ENCODE data around the gene CLSTN1. TPM values are rescaled to one million over a fixed set of nuclear protein-coding genes. Genes with fewer than 3 reads are reported as not detected.

CLSTN1 gene
- polyA plus RNA-seq, 1 of the 3 experiments (the other 2 are of a cell fraction), result 59.6 TPM

DNA sequence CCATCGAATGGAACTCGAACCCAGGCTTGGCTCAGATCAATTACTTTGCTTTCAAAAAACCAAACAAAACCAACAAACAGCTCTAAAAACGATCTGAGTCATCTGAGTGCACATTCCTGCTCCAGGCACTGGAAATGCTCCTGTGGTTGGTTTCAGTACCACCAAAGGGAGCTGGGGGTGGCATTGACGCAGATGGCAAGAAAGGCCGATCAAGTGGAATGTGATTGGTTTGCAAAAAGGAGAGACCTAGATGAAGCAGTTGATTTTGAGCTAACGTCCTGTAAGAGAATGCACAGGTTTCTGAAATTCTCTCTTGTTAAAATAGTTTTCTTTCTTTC is 132.7 kb downstream of the CLSTN1 start:
- Histone ChIP-seq H2AFZ (ENCODE audit: low read depth) (no peak overlapping the region), H3F3A (replicated peaks; ENCODE audit: insufficient read depth) (peaks cover 20% of the 10 kb centered on the region), H3K27ac (ENCODE audit: low read depth in 2 of 2, low read length in 1 of 2) (no peak overlapping the region), H3K4me3 (ENCODE audit: low read depth in 2 of 2, low read length in 1 of 2) (no peak overlapping the region), H3K4me2 (peak overlapping the region; percentile 74; the same call in 1 of the 2 replicates), H3K27me3 (ENCODE audit: insufficient read depth) (no peaks in the 10 kb centered on the region), H3K9ac (no peak overlapping the region), H3K36me3 (replicated peaks in 1 of 2; ENCODE audit: control insufficient read depth in 1 of 2, insufficient read depth in 2 of 2, low read length in 1 of 2) (no peaks in the 10 kb centered on the region), H3K79me2 (ENCODE audit: insufficient read depth) (peaks cover 3% of the 10 kb centered on the region; the same call in 1 of the 2 replicates), H3K9me3 (no peaks in the 10 kb centered on the region), H3K9me2 (no peaks in the 10 kb centered on the region), H4K20me1 (ENCODE audit: insufficient read depth) (no peaks in the 10 kb centered on the region), H3K4me1 (ENCODE audit: control insufficient read depth in 1 of 2, insufficient read depth in 2 of 2, low read depth in 1 of 2, low read length in 1 of 2) (peaks cover 0 to 18% of the 10 kb centered on the region in 2 experiments; a peak in 2 of 4 replicates)
- ChIA-PET POLR2A (no interaction called here), CTCF (interaction anchor here (1.0 to 2.4 kb wide), 4 partner anchors 9 to 34 kb away, joined by 3 to 10 read pairs (median 6); no protein-coding TSS in a partner anchor)
- DNase-seq, result no peak
- no peak for TF ChIP-seq CHD2 (IDR thresholded peaks at IDR 0.05; ENCODE audit: low read length, partially characterized antibody)
- 87% methylated on average over 6 of the region's 6 CpGs for WGBS (ENCODE audit: low lambda C conversion rate)

DNA sequence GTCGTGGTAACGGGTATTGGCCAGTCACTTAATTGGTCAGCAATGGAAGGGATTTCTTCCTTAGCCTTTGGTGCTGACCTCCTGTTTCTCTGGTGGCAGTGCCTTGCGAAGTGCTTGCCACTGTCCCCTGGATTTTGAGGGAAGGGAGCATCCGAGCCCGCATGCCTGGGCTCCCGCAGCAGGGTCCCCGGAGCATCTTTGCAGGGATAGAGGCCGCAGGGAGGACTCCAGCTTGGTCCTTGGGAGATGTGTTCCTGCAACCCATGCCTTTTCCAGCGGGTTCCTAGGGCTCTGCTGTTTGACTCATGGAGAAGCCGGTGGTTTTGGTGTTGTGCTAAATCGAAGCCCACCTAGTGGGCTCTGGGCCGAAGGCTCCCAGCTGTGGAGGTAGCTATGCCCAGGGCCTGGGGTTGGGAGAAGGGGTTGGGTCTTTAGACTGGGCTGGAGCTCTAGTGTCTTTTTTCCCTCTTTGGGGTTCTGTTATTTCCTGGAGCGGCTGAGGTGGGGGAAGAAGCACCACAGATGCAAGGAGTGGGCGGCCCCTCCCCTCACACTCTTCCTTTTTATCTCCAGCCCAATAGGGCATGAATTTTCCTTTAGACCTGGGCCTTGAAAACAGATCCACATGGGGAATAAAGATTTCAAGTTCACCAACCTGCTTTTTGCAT is 133.2 kb downstream of the CLSTN1 start:
- peaks cover 20% of the 10 kb centered on the region for H3F3A ChIP-seq (replicated peaks; ENCODE audit: insufficient read depth)
- H3K27ac ChIP-seq (ENCODE audit: low read depth in 2 of 2, low read length in 1 of 2), result no peak overlapping the region
- no peak for DNase-seq
- H4K20me1 ChIP-seq (ENCODE audit: insufficient read depth), result no peaks in the 10 kb centered on the region
- POLR2A ChIA-PET, result no interaction called here
- no peak overlapping the region for H2AFZ ChIP-seq (ENCODE audit: low read depth)
- H3K4me3 ChIP-seq (ENCODE audit: low read depth in 2 of 2, low read length in 1 of 2), result peak overlapping the region in 1 of 2 experiments; percentile 56; a peak in 1 of 4 replicates
- peaks cover 0 to 18% of the 10 kb centered on the region in 2 experiments; a peak in 2 of 4 replicates for H3K4me1 ChIP-seq (ENCODE audit: control insufficient read depth in 1 of 2, insufficient read depth in 2 of 2, low read depth in 1 of 2, low read length in 1 of 2)
- no peaks in the 10 kb centered on the region for H3K27me3 ChIP-seq (ENCODE audit: insufficient read depth)
- no peak overlapping the region for H3K9ac ChIP-seq
- WGBS (ENCODE audit: low lambda C conversion rate), result 94% methylated on average over 7 of the region's 14 CpGs
- no peaks in the 10 kb centered on the region for H3K36me3 ChIP-seq (replicated peaks in 1 of 2; ENCODE audit: control insufficient read depth in 1 of 2, insufficient read depth in 2 of 2, low read length in 1 of 2)
- CTCF ChIA-PET, result interaction anchor here (0.9 to 2.4 kb wide), 5 partner anchors 10 to 34 kb away, joined by 3 to 10 read pairs (median 5); no protein-coding TSS in a partner anchor
- H3K9me3 ChIP-seq, result no peaks in the 10 kb centered on the region
- H3K9me2 ChIP-seq, result no peaks in the 10 kb centered on the region
- peak overlapping the region; percentile 74 for H3K4me2 ChIP-seq
- H3K79me2 ChIP-seq (ENCODE audit: insufficient read depth), result peaks cover 3% of the 10 kb centered on the region; the same call in 1 of the 2 replicates
- TF ChIP-seq CHD2 (IDR thresholded peaks at IDR 0.05; ENCODE audit: low read length, partially characterized antibody) (no peak), MEF2A (IDR thresholded peaks at IDR 0.05; ENCODE audit: borderline replicate concordance, low read depth) (no peak), GABPA (IDR thresholded peaks at IDR 0.05; ENCODE audit: low read depth) (no peak), NRF1 (IDR thresholded peaks at IDR 0.05; ENCODE audit: low read depth, low read length) (no peak), SIN3A (IDR thresholded peaks at IDR 0.05; ENCODE audit: borderline replicate concordance, low read depth, low read length) (no peak), MXI1 (IDR thresholded peaks at IDR 0.05; ENCODE audit: low read depth, low read length) (no peak), JUND (IDR thresholded peaks at IDR 0.05) (no peak), TAF1 (IDR thresholded peaks at IDR 0.05; ENCODE audit: borderline replicate concordance, low read depth, low read length) (no peak), EZH2phosphoT487 (IDR thresholded peaks at IDR 0.05; ENCODE audit: borderline replicate concordance, low read depth) (no peak), FOSL2 (IDR thresholded peaks at IDR 0.05; ENCODE audit: borderline replicate concordance, low read depth) (no peak), SMC3 (IDR thresholded peaks at IDR 0.05; ENCODE audit: low read depth, low read length) (no peak), RFX5 (IDR thresholded peaks at IDR 0.05; ENCODE audit: low read length) (no peak), EP300 (IDR thresholded peaks at IDR 0.05; ENCODE audit: borderline replicate concordance in 1 of 2, low read depth in 1 of 2, low read length in 1 of 2) (no peak), GATA2 (CRISPR knock-in tag; IDR thresholded peaks at IDR 0.05) (no peak)
- TF ChIP-seq, protein P1, sequence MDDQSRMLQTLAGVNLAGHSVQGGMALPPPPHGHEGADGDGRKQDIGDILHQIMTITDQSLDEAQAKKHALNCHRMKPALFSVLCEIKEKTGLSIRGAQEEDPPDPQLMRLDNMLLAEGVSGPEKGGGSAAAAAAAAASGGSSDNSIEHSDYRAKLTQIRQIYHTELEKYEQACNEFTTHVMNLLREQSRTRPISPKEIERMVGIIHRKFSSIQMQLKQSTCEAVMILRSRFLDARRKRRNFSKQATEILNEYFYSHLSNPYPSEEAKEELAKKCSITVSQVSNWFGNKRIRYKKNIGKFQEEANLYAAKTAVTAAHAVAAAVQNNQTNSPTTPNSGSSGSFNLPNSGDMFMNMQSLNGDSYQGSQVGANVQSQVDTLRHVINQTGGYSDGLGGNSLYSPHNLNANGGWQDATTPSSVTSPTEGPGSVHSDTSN (IDR thresholded peaks at IDR 0.05), result no peak
- TF ChIP-seq, protein P2, sequence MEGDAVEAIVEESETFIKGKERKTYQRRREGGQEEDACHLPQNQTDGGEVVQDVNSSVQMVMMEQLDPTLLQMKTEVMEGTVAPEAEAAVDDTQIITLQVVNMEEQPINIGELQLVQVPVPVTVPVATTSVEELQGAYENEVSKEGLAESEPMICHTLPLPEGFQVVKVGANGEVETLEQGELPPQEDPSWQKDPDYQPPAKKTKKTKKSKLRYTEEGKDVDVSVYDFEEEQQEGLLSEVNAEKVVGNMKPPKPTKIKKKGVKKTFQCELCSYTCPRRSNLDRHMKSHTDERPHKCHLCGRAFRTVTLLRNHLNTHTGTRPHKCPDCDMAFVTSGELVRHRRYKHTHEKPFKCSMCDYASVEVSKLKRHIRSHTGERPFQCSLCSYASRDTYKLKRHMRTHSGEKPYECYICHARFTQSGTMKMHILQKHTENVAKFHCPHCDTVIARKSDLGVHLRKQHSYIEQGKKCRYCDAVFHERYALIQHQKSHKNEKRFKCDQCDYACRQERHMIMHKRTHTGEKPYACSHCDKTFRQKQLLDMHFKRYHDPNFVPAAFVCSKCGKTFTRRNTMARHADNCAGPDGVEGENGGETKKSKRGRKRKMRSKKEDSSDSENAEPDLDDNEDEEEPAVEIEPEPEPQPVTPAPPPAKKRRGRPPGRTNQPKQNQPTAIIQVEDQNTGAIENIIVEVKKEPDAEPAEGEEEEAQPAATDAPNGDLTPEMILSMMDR (IDR thresholded peaks at IDR 0.05), result no peak
- TF ChIP-seq, protein P3, sequence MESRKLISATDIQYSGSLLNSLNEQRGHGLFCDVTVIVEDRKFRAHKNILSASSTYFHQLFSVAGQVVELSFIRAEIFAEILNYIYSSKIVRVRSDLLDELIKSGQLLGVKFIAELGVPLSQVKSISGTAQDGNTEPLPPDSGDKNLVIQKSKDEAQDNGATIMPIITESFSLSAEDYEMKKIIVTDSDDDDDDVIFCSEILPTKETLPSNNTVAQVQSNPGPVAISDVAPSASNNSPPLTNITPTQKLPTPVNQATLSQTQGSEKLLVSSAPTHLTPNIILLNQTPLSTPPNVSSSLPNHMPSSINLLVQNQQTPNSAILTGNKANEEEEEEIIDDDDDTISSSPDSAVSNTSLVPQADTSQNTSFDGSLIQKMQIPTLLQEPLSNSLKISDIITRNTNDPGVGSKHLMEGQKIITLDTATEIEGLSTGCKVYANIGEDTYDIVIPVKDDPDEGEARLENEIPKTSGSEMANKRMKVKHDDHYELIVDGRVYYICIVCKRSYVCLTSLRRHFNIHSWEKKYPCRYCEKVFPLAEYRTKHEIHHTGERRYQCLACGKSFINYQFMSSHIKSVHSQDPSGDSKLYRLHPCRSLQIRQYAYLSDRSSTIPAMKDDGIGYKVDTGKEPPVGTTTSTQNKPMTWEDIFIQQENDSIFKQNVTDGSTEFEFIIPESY (IDR thresholded peaks at IDR 0.05; ENCODE audit: borderline replicate concordance, low read depth), result no peak
- TF ChIP-seq, protein P4, sequence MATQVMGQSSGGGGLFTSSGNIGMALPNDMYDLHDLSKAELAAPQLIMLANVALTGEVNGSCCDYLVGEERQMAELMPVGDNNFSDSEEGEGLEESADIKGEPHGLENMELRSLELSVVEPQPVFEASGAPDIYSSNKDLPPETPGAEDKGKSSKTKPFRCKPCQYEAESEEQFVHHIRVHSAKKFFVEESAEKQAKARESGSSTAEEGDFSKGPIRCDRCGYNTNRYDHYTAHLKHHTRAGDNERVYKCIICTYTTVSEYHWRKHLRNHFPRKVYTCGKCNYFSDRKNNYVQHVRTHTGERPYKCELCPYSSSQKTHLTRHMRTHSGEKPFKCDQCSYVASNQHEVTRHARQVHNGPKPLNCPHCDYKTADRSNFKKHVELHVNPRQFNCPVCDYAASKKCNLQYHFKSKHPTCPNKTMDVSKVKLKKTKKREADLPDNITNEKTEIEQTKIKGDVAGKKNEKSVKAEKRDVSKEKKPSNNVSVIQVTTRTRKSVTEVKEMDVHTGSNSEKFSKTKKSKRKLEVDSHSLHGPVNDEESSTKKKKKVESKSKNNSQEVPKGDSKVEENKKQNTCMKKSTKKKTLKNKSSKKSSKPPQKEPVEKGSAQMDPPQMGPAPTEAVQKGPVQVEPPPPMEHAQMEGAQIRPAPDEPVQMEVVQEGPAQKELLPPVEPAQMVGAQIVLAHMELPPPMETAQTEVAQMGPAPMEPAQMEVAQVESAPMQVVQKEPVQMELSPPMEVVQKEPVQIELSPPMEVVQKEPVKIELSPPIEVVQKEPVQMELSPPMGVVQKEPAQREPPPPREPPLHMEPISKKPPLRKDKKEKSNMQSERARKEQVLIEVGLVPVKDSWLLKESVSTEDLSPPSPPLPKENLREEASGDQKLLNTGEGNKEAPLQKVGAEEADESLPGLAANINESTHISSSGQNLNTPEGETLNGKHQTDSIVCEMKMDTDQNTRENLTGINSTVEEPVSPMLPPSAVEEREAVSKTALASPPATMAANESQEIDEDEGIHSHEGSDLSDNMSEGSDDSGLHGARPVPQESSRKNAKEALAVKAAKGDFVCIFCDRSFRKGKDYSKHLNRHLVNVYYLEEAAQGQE (IDR thresholded peaks at IDR 0.05; ENCODE audit: low read depth, low read length), result no peak

Data from SK-N-SH (cell line).